ENCODE measurements around the gene TUT4.

DNA sequence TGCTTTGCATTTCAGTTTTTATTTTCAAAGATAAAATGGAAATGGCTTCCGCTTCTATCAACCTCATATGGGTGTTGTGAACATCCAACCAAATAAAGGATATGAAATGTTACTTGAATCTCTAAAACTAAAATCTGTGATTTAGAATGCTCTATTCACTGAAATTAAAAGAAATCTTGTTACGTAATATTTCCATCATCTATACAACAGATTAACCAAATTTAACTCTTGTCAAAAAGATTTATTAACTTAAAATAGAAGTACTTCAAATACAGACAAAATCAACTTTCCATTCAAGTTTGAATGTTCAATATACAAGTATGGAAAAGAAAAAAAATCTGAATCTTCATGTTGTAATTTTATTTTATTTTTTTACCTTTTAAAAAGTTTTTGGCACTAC is 129.8 kb downstream of the TUT4 start:
- TF ChIP-seq CTCF (IDR thresholded peaks at IDR 0.05; ENCODE audit: low read depth, low read length), result no peak
- TF ChIP-seq EZH2phosphoT487 (IDR thresholded peaks at IDR 0.05; ENCODE audit: low read depth), result no peak

All from OCI-LY3 (cell line).